ENCODE results near the gene ATG3. TPM values are rescaled to one million over a fixed set of nuclear protein-coding genes. Genes with fewer than 3 reads are reported as not detected.

ATG3 gene
- total RNA-seq, 1 donor from 2014 or later, result 52.3 TPM

Other genes starting within 250 kb of the ATG3 start
- gene CD200, start 228.8 kb downstream of the ATG3 start, total RNA-seq, result 23.8 TPM
- 0.45 TPM for gene BTLA, start 62.5 kb downstream of the ATG3 start, total RNA-seq
- gene SLC35A5, start 83 bp upstream of the ATG3 start, total RNA-seq, result 42.8 TPM
- 143 TPM for gene CCDC80, start 79.2 kb upstream of the ATG3 start, total RNA-seq

All from sciatic nerve (tissue), 1 donor.